HTERT RPE-1 (cell line): ENCODE results near the gene SRSF10.

Source experiments
- in situ Hi-C: fragments of 300-500 bp; cut with MboI; formaldehyde crosslinking; loops from 4 replicates; pipeline ENCODE4 v1.14.3; 2020; ENCODE audit warnings: low sequenced_read_pairs

SRSF10 gene

GRCh38 chr1:23914921-23915320 is 65.2 kb downstream of the SRSF10 start:
- in situ Hi-C loops: no loop called here
